HCT116 (cell line): ENCODE data around the gene AK3. TPM values are rescaled to one million over a fixed set of nuclear protein-coding genes. Genes with fewer than 3 reads are reported as not detected.

ENCODE experiments used
- ATAC-seq: fragments of 200-7000 bp; cut with Tn5 transposase; 2 replicates; pipeline ENCODE4 v1.9.1; 2020; ENCODE audit warnings: mild to moderate bottlenecking, moderate library complexity
- BruUV-seq: library from RNA; stranded (reverse); fragments of 400-500 nt; replicated peaks from 2 replicates; lab custom pipeline; 2021; lab: Mats Ljungman, UMichigan
- CTCF ChIA-PET: fragments of 300-600 bp; sonication (Branson Sonifier 250); formaldehyde crosslinking; loops from one replicate; lab custom pipeline; 2021; ENCODE audit warnings: antibody characterized with exemption; lab: Charles Lee
- POLR2A ChIA-PET: fragments of 300-600, 350-600 bp; sonication (Branson Sonifier 250); formaldehyde crosslinking; loops from one replicate; lab custom pipeline; 2021; ENCODE audit warnings: antibody characterized with exemption; lab: Charles Lee
- RAD21 ChIA-PET, 2 experiments: fragments of 300-600 bp; sonication (Branson Sonifier 250); formaldehyde crosslinking; loops; one replicate each; lab custom pipeline; 2023; ENCODE audit warnings: low total read pairs in 2 of 2; ENCODE audit not compliant: uncharacterized antibody in 2 of 2, unreplicated experiment in 2 of 2, low non-redundant PET in 1 of 2; lab: Charles Lee
- DNase-seq: peaks from one replicate; pipeline ENCODE4 v3.0.0-alpha.2; 2010; ENCODE audit warnings: low read depth, low spot score
- H2AFZ ChIP-seq: fragments of 200-600 bp; shearing (Covaris generic), sonication (generic); 2 replicates; pipeline ENCODE4 v1.6.1; 2017; ENCODE audit warnings: low read depth, mixed run types, mixed read lengths, antibody characterized with exemption, low read length; ENCODE audit not compliant: poor library complexity, severe bottlenecking
- H3K27ac ChIP-seq: 2 replicates; pipeline ENCODE4 v1.5.1; 2012; ENCODE audit warnings: low read depth, low read length
- H3K27me3 ChIP-seq: fragments of 200-600 bp; sonication (generic); 2 replicates; pipeline ENCODE4 v1.6.1; 2016; ENCODE audit warnings: mixed run types, low read length, mixed read lengths; ENCODE audit not compliant: insufficient read depth
- H3K36me3 ChIP-seq, 2 experiments: fragments of 200-500 bp in 1 of 2; fragments of 200-600 bp in 1 of 2; sonication (Bioruptor generic) in 1 of 2; sonication (generic) in 1 of 2; 2 replicates each; pipeline versions ENCODE4 v1.5.1 to v1.6.1; 2014 to 2016; ENCODE audit warnings: low read length in 2 of 2, inconsistent platforms in 1 of 2, mixed read lengths in 1 of 2, mixed run types in 1 of 2; ENCODE audit not compliant: insufficient read depth in 2 of 2, control insufficient read depth in 1 of 2
- H3K4me1 ChIP-seq, 2 experiments: fragments of 200-600 bp in 1 of 2; sonication (generic) in 1 of 2; 2 replicates each; pipeline versions ENCODE4 v1.5.1 to v1.6.1; 2012 to 2017; ENCODE audit warnings: low read length in 2 of 2, inconsistent platforms in 1 of 2, mild to moderate bottlenecking in 1 of 2, mixed read lengths in 1 of 2, mixed run types in 1 of 2, moderate library complexity in 1 of 2; ENCODE audit not compliant: insufficient read depth in 2 of 2, control insufficient read depth in 1 of 2
- H3K4me2 ChIP-seq: fragments of 200-600 bp; sonication (generic); 2 replicates; pipeline ENCODE4 v1.6.1; 2017; ENCODE audit warnings: mixed run types, low read length, mixed read lengths
- H3K4me3 ChIP-seq, 2 experiments: fragments of 200-600 bp in 1 of 2; sonication (generic) in 1 of 2; replicated peaks in 1 of 2; 2 replicates each; pipeline ENCODE4 v1.5.1; 2011 to 2016; ENCODE audit warnings: low read length in 2 of 2, control low read depth in 1 of 2, low read depth in 1 of 2, mild to moderate bottlenecking in 1 of 2, mixed read lengths in 1 of 2, mixed run types in 1 of 2
- H3K79me2 ChIP-seq: fragments of 200-600 bp; sonication (generic); 2 replicates; pipeline ENCODE4 v1.6.1; 2017; ENCODE audit warnings: mild to moderate bottlenecking, mixed run types, low read length, moderate library complexity, mixed read lengths; ENCODE audit not compliant: insufficient read depth
- H3K9ac ChIP-seq: fragments of 200-600 bp; sonication (generic); 2 replicates; pipeline ENCODE4 v1.6.1; 2016; ENCODE audit warnings: low read length, mixed read lengths
- H3K9me2 ChIP-seq: fragments of 200-600 bp; sonication (generic), shearing (Covaris generic); 2 replicates; pipeline ENCODE4 v1.6.1; 2017; ENCODE audit warnings: mixed run types, mild to moderate bottlenecking, moderate library complexity; ENCODE audit not compliant: insufficient read depth
- H3K9me3 ChIP-seq, 2 experiments: fragments of 200-500 bp in 1 of 2; fragments of 200-600 bp in 1 of 2; sonication (Bioruptor generic) in 1 of 2; sonication (generic) in 1 of 2; 2 replicates each; pipeline ENCODE4 v1.6.1; 2014 to 2017; ENCODE audit warnings: low read length in 2 of 2, mixed read lengths in 2 of 2, inconsistent platforms in 1 of 2, low read depth in 1 of 2, mild to moderate bottlenecking in 1 of 2, mixed run types in 1 of 2, moderate library complexity in 1 of 2; ENCODE audit not compliant: control insufficient read depth in 1 of 2, insufficient read depth in 1 of 2
- H4K20me1 ChIP-seq: fragments of 200-600 bp; sonication (generic), shearing (Covaris generic); 2 replicates; pipeline ENCODE4 v1.6.1; 2017; ENCODE audit warnings: mixed run types, mild to moderate bottlenecking, moderate library complexity; ENCODE audit not compliant: insufficient read depth
- ELF1 ChIP-seq: IDR thresholded peaks from 2 replicates; pipeline ENCODE4 v1.6.1; 2012; ENCODE audit warnings: low read depth, borderline replicate concordance
- EZH2phosphoT487 ChIP-seq: fragments of 200-600 bp; IDR thresholded peaks from 2 replicates; pipeline ENCODE4 v1.6.1; 2018; ENCODE audit warnings: antibody characterized with exemption, borderline replicate concordance
- JUND ChIP-seq: IDR thresholded peaks from 2 replicates; pipeline ENCODE4 v1.6.1; 2012
- POLR2AphosphoS5 ChIP-seq: IDR thresholded peaks from 2 replicates; pipeline ENCODE4 v1.6.1; 2011; ENCODE audit warnings: mild to moderate bottlenecking, low read depth, low read length, moderate library complexity
- SIN3A ChIP-seq: IDR thresholded peaks from 2 replicates; pipeline ENCODE4 v1.6.1; 2012; ENCODE audit warnings: low read depth
- SP1 ChIP-seq: IDR thresholded peaks from 2 replicates; pipeline ENCODE4 v1.6.1; 2012; ENCODE audit warnings: low read depth
- TCF7L2 ChIP-seq: IDR thresholded peaks from 2 replicates; pipeline ENCODE4 v1.7.0; 2011; ENCODE audit warnings: borderline replicate concordance, inconsistent platforms; ENCODE audit not compliant: insufficient read depth, insufficient read length; ENCODE audit errors: extremely low read depth
- ZNF274 ChIP-seq: fragments of 200-500 bp; sonication (Bioruptor generic); IDR thresholded peaks from 2 replicates; pipeline ENCODE4 v1.6.1; 2014; ENCODE audit warnings: mild to moderate bottlenecking, low read depth, low read length, inconsistent platforms
- intact Hi-C: fragments of 100-400 bp; cut with micrococcal nuclease; formaldehyde crosslinking; loops from 2 replicates; pipeline ENCODE4 v1.10.0; 2022
- total RNA-seq: library from RNA; stranded (reverse); gene quantifications from one replicate; pipeline ENCODE4 v1.2.1, GENCODE V29; 2021; ENCODE audit not compliant: unreplicated experiment
- TF ChIP-seq, protein P1 (sequence below), 3 experiments: fragments of 200-600 bp in 1 of 3; sonication (generic) in 1 of 3; IDR thresholded peaks in 2 of 3; conservative IDR thresholded peaks in 1 of 3; 2 replicates each; pipeline ENCODE4 v1.5.1; 2012 to 2017; ENCODE audit warnings: low read depth in 2 of 3, low read length in 2 of 3, antibody characterized with exemption in 1 of 3, borderline replicate concordance in 1 of 3, control low read depth in 1 of 3, mild to moderate bottlenecking in 1 of 3, mixed read lengths in 1 of 3, mixed run types in 1 of 3, moderate library complexity in 1 of 3; ENCODE audit not compliant: insufficient read depth in 1 of 3

AK3 gene
- total RNA-seq, 1 experiment from 2014 or later, result 43.0 TPM

- ChIA-PET CTCF (no interaction called here), POLR2A (interaction anchor here (1.0 kb wide), 1 partner anchor 8 kb away, joined by 3 read pairs; the partner anchor contains the start of gene AK3), RAD21 (no interaction called here)
- ATAC-seq (no peak), DNase-seq (no peak)
- intact Hi-C loops, result no loop called here
- BruUV-seq, result no TSS peak
- H3K4me3 ChIP-seq, result no peak overlapping the region
- H3K79me2 ChIP-seq, result peaks cover 80% of the 10 kb centered on the region
- no peak overlapping the region for H3K4me2 ChIP-seq
- no peak for TF ChIP-seq POLR2AphosphoS5
- TF ChIP-seq SP1, result no peak
- no peak for TF ChIP-seq SIN3A
- no peak for TF ChIP-seq ZNF274
- no peak for TF ChIP-seq ELF1
- TF ChIP-seq JUND, result no peak
- TF ChIP-seq TCF7L2, result no peak
- no peak for TF ChIP-seq EZH2phosphoT487
- TF ChIP-seq, protein P1, sequence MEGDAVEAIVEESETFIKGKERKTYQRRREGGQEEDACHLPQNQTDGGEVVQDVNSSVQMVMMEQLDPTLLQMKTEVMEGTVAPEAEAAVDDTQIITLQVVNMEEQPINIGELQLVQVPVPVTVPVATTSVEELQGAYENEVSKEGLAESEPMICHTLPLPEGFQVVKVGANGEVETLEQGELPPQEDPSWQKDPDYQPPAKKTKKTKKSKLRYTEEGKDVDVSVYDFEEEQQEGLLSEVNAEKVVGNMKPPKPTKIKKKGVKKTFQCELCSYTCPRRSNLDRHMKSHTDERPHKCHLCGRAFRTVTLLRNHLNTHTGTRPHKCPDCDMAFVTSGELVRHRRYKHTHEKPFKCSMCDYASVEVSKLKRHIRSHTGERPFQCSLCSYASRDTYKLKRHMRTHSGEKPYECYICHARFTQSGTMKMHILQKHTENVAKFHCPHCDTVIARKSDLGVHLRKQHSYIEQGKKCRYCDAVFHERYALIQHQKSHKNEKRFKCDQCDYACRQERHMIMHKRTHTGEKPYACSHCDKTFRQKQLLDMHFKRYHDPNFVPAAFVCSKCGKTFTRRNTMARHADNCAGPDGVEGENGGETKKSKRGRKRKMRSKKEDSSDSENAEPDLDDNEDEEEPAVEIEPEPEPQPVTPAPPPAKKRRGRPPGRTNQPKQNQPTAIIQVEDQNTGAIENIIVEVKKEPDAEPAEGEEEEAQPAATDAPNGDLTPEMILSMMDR (IDR thresholded peaks at IDR 0.05 in 2 of 3, conservative IDR thresholded peaks at IDR 0.05 in 1 of 3; ENCODE audit: borderline replicate concordance in 1 of 3, insufficient read depth in 1 of 3, low read depth in 2 of 3, low read length in 2 of 3), result no peak
- no peak overlapping the region for H3K9ac ChIP-seq
- H4K20me1 ChIP-seq, result 0 out of 2 replicates have a peak, but pooled peaks cover 5% of the 10 kb centered on the region
- H3K36me3 ChIP-seq, result no peaks in the 10 kb centered on the region
- no peak overlapping the region for H3K27ac ChIP-seq
- no peaks in the 10 kb centered on the region for H3K9me2 ChIP-seq
- no peaks in the 10 kb centered on the region for H3K9me3 ChIP-seq
- H2AFZ ChIP-seq, result no peak overlapping the region
- H3K27me3 ChIP-seq, result no peaks in the 10 kb centered on the region
- H3K4me1 ChIP-seq, result peaks cover under 1 to 7% of the 10 kb centered on the region in 2 experiments; a peak in 3 of 4 replicates
These were observed 8.1 kb downstream of the AK3 start for GRCh38 chr9:4732890-4733289.
